Omental fat pad (tissue), 4 donors: Measurements from ENCODE around the gene LVRN. TPM values are rescaled to one million over a fixed set of nuclear protein-coding genes. Genes with fewer than 3 reads are reported as not detected.

Experiments used
- ATAC-seq: fragments of 150-250 bp; one replicate; pipeline ENCODE4 v1.9.1; 2016; ENCODE audit warnings: mild to moderate bottlenecking, moderate library complexity; ENCODE audit not compliant: low FRiP score
- DNase-seq: peaks from one replicate; pipeline ENCODE4 v3.0.0-alpha.2; 2019; ENCODE audit warnings: low spot score
- CTCF ChIP-seq, 3 donors: fragments of 450-650 bp; IDR thresholded peaks; one replicate each; pipeline ENCODE4 v1.5.1; 2016 to 2017; ENCODE audit warnings: antibody characterized with exemption in 3 of 3, mild to moderate bottlenecking in 3 of 3, moderate library complexity in 2 of 3
- total RNA-seq, 4 donors: library from RNA; depleted of rRNA; stranded (reverse); fragments of >200 nt; gene quantifications; one replicate each; pipeline ENCODE4 v1.1.0, GENCODE V29; 2016

The LVRN gene
- total RNA-seq, 4 donors from 2014 or later = 14.9 to 39.7 (median 24.8) TPM

DNA sequence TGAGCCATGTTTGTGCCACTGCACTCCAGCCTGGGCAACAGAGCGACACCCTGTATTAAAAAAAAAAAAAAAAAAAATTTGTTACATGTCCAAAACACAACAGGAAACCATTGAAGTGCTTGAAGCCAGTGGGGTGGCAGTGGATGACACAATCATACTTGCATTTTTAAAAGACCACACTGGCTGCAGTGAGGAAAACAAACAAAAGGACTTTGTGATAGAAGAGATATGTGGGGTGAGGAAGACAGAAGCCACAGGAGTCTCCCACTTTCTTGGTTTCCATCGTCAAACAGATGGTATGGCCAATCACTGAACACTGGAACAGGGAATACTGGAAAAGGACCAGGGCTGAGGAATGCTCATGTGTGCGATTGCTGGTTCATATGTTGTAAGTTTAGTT, 101.7 kb downstream of the LVRN start:
- TF ChIP-seq CTCF (IDR thresholded peaks at IDR 0.05) = no peak
- DNase-seq (no peak), ATAC-seq (no peak)

GRCh38 chr5:116068028-116068632, 105.9 kb downstream of the LVRN start:
- no peak for DNase-seq
- no peak for ATAC-seq
- no peak for TF ChIP-seq CTCF (IDR thresholded peaks at IDR 0.05)

- no peak for DNase-seq
- no peak for TF ChIP-seq CTCF (IDR thresholded peaks at IDR 0.05)
- no peak for ATAC-seq
Observed at GRCh38 chr5:116071211-116071610, 108.9 kb downstream of the LVRN start.

DNA sequence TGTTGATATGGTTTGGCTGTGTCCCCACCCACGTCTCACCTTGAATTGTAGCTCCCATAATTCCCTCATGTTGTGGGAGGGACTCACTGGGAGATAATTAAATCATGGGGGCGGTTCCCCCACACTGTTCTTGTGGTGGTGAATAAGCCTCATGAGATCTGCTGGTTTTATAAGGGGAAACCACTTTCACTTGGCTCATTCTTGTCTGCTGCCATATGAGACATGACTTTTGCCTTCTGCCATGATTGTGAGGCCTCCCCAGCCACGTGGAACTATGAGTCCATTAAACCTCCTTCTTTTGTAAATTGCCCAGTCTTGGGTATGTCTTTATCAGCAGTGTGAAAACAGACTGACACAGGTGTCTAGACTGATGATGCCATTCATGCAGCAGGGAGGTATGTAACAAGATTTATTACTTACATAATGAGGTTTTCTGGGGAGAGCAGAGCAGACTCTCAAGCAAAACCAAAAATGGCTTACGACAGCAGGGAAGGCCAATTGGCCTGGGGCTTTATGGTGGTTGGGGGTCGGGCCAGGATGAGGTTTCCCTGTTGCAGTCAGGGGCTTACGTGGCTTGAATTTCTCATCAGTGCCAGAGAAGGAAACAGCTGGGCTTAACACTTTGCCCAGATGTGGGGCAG, 113.0 kb downstream of the LVRN start:
- ATAC-seq = no peak

DNA sequence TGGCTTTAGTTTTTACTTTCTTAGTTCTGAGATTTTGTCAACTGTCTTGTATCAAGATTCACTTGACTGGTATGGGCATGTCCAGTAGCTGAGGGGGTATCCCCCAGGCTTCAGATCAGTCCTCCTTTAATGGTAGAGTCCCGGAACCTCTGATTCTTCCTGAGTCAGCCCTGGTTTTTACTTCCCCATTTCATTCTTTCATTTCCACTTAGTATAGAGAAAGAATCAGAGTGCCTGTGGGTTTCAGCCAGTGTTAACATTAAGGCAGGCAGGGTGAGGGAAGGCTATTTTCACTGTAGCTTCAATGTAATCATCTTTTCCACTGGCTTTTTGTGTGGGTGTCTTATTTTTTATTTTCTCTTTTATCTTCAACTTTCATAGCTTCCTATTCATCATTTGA, 114.2 kb downstream of the LVRN start:
- ATAC-seq = no peak
- DNase-seq = no peak
- no peak for TF ChIP-seq CTCF (IDR thresholded peaks at IDR 0.05)

More for the DNA sequence above, 113.0 kb downstream of the LVRN start:
- DNase-seq = no peak
- no peak for TF ChIP-seq CTCF (IDR thresholded peaks at IDR 0.05)

Other genes with a start within 250 kb of the LVRN start
- 100 to 1,000 TPM; 127 to 207 (median 152) TPM for gene CDO1, start 145.8 kb upstream of the LVRN start, total RNA-seq
- gene ATG12, start 120.9 kb upstream of the LVRN start, total RNA-seq = 10 to 100 TPM; 40.6 to 58.8 (median 51.4) TPM
- gene AP3S1, start 120.5 kb upstream of the LVRN start, total RNA-seq = 10 to 100 TPM; 59.6 to 86.9 (median 77.6) TPM
- not detected for gene ARL14EPL, start 70.0 kb downstream of the LVRN start, total RNA-seq
- 10 to 100 TPM; 26.8 to 44.3 (median 33.9) TPM for gene COMMD10, start 122.5 kb downstream of the LVRN start, total RNA-seq